MCF 10A (cell line): Measurements from ENCODE around the gene FUCA1. TPM values are rescaled to one million over a fixed set of nuclear protein-coding genes. Genes with fewer than 3 reads are reported as not detected.

Source experiments
- BruUV-seq: library from RNA; stranded (reverse); fragments of 400-500 nt; replicated peaks from 2 replicates; lab custom pipeline; 2021; lab: Mats Ljungman, UMichigan
- CTCF ChIA-PET: fragments of 300-600 bp; sonication (Branson Sonifier 250); formaldehyde crosslinking; extraction: SDS; loops from one replicate; lab custom pipeline; 2021; ENCODE audit warnings: antibody characterized with exemption, inconsistent platforms; lab: Yijun Ruan, JAX
- POLR2A ChIA-PET: fragments of 300-600, 350-650 bp; sonication (Branson Sonifier 250); formaldehyde crosslinking; extraction: SDS; loops from one replicate; lab custom pipeline; 2020; ENCODE audit warnings: antibody characterized with exemption, inconsistent platforms; lab: Yijun Ruan, JAX
- DNase-seq: peaks from one replicate; pipeline ENCODE4 v3.0.0-alpha.2; 2018; ENCODE audit not compliant: unreplicated experiment
- H3K27ac Mint-ChIP-seq: one replicate; pipeline ENCODE4 v1.8.0; 2022; ENCODE audit warnings: mild to moderate bottlenecking, low read depth, mixed read lengths; ENCODE audit not compliant: unreplicated experiment
- H3K27me3 Mint-ChIP-seq: one replicate; pipeline ENCODE4 v1.8.0; 2022; ENCODE audit warnings: mixed read lengths; ENCODE audit not compliant: insufficient read depth, unreplicated experiment
- H3K36me3 Mint-ChIP-seq: one replicate; pipeline ENCODE4 v1.8.0; 2022; ENCODE audit warnings: mild to moderate bottlenecking, moderate library complexity, mixed read lengths; ENCODE audit not compliant: insufficient read depth, unreplicated experiment
- H3K4me1 Mint-ChIP-seq: one replicate; pipeline ENCODE4 v1.8.0; 2022; ENCODE audit warnings: mixed read lengths; ENCODE audit not compliant: insufficient read depth, unreplicated experiment
- H3K4me3 Mint-ChIP-seq: one replicate; pipeline ENCODE4 v1.8.0; 2022; ENCODE audit warnings: mild to moderate bottlenecking, moderate library complexity, mixed read lengths; ENCODE audit not compliant: unreplicated experiment
- H3K9me3 Mint-ChIP-seq: one replicate; pipeline ENCODE4 v1.8.0; 2022; ENCODE audit warnings: mixed read lengths; ENCODE audit not compliant: unreplicated experiment
- CTCF ChIP-seq: fragments of 200-600 bp; IDR thresholded peaks from one replicate; pipeline ENCODE4 v1.8.0; 2022; ENCODE audit warnings: antibody characterized with exemption, mild to moderate bottlenecking; ENCODE audit not compliant: unreplicated experiment
- intact Hi-C: fragments of 100-400 bp; cut with micrococcal nuclease; formaldehyde crosslinking; loops from 2 replicates; pipeline ENCODE4 v1.14.1; 2022
- total RNA-seq: library from RNA; stranded (reverse); gene quantifications from 2 replicates; pipeline ENCODE4 v1.2.3, GENCODE V29; 2022

The FUCA1 gene
- total RNA-seq, 1 experiment from 2014 or later, result 7.9 TPM

- DNase-seq, result no peak
- Mint-ChIP-seq H3K4me3 (no peak overlapping the region), H3K9me3 (no peaks in the 10 kb centered on the region), H3K4me1 (peaks cover 6% of the 10 kb centered on the region), H3K27me3 (no peaks in the 10 kb centered on the region), H3K27ac (no peak overlapping the region), H3K36me3 (no peaks in the 10 kb centered on the region)
- intact Hi-C loops, result loop anchor here (5.0 to 10.0 kb wide), 2 partner anchors 278 to 370 kb away; no protein-coding TSS in a partner anchor
- no peak for TF ChIP-seq CTCF
- POLR2A ChIA-PET, result no interaction called here
- CTCF ChIA-PET, result interaction anchor here (0.6 to 3.1 kb wide), 5 partner anchors 8 to 149 kb away, joined by 3 to 32 read pairs (median 4); no protein-coding TSS in a partner anchor
- no TSS peak for BruUV-seq
Measured at GRCh38 chr1:23914921-23915320, 46.8 kb upstream of the FUCA1 start.

GRCh38 chr1:23913212-23913880 lies 45.3 kb upstream of the FUCA1 start, which contains the start of gene CNR2:
TSS of gene CNR2 (minus strand) at chr1:23913362. CDS start at chr1:23875617, 37,745 bp downstream.
- Mint-ChIP-seq H3K4me3 (no peak within 1 kb of the TSS), H3K36me3 (no peaks in the 10 kb centered on the region), H3K27ac (no peak within 1 kb of the TSS), H3K4me1 (peaks cover 6% of the 10 kb centered on the region), H3K27me3 (no peaks in the 10 kb centered on the region), H3K9me3 (no peaks in the 10 kb centered on the region)
- no TSS peak for BruUV-seq
- DNase-seq, result no peak
- TF ChIP-seq CTCF, result no peak
- CTCF ChIA-PET, result interaction anchor here (1.0 to 1.6 kb wide), 4 partner anchors 102 to 142 kb away, joined by 3 to 5 read pairs (median 4); no protein-coding TSS in a partner anchor
- intact Hi-C loops, result loop anchor here (10.0 kb wide), 1 partner anchor 369 kb away; no protein-coding TSS in a partner anchor
- POLR2A ChIA-PET, result interaction anchor here (1.0 kb wide), 1 partner anchor 48 kb away, joined by 3 read pairs; no protein-coding TSS in a partner anchor

- H3K4me3 Mint-ChIP-seq, result no peak overlapping the region
- intact Hi-C loops, result loop anchor here (10.0 kb wide), 1 partner anchor 367 kb away; no protein-coding TSS in a partner anchor
- H3K27me3 Mint-ChIP-seq, result no peaks in the 10 kb centered on the region
- DNase-seq, result no peak
- no TSS peak for BruUV-seq
- POLR2A ChIA-PET, result interaction anchor here (0.9 kb wide), 1 partner anchor 134 kb away, joined by 3 read pairs; no protein-coding TSS in a partner anchor
- H3K36me3 Mint-ChIP-seq, result no peaks in the 10 kb centered on the region
- peaks cover 3% of the 10 kb centered on the region for H3K4me1 Mint-ChIP-seq
- no peak for TF ChIP-seq CTCF
- H3K27ac Mint-ChIP-seq, result no peak overlapping the region
- no peaks in the 10 kb centered on the region for H3K9me3 Mint-ChIP-seq
- CTCF ChIA-PET, result no interaction called here
Measured at GRCh38 chr1:23911921-23912320, 43.8 kb upstream of the FUCA1 start.

GRCh38 chr1:23910553-23911246 lies 42.6 kb upstream of the FUCA1 start:
- POLR2A ChIA-PET, result interaction anchor here (1.2 kb wide), 1 partner anchor 111 kb away, joined by 4 read pairs; no protein-coding TSS in a partner anchor
- no peaks in the 10 kb centered on the region for H3K9me3 Mint-ChIP-seq
- no peak for TF ChIP-seq CTCF
- CTCF ChIA-PET, result no interaction called here
- no peaks in the 10 kb centered on the region for H3K36me3 Mint-ChIP-seq
- no peaks in the 10 kb centered on the region for H3K27me3 Mint-ChIP-seq
- H3K4me1 Mint-ChIP-seq, result no peaks in the 10 kb centered on the region
- intact Hi-C loops, result loop anchor here (10.0 kb wide), 1 partner anchor 366 kb away; no protein-coding TSS in a partner anchor
- BruUV-seq, result no TSS peak
- H3K27ac Mint-ChIP-seq, result no peak overlapping the region
- no peak overlapping the region for H3K4me3 Mint-ChIP-seq
- no peak for DNase-seq
